Left kidney (tissue), 2 donors: ENCODE data around the gene KCNN3. TPM values are rescaled to one million over a fixed set of nuclear protein-coding genes. Genes with fewer than 3 reads are reported as not detected.
A peak's percentile ranks its signal among the peaks of the same experiment; 100 is the strongest.

Experiments
- DNase-seq: peaks from one replicate; pipeline ENCODE4 v3.0.0-alpha.2; 2013
- polyA plus RNA-seq: library from polyadenylated mRNA; unstranded; fragments of 120-200 nt; gene quantifications from one replicate; pipeline ENCODE4 v1.2.1, GENCODE V29; 2013; ENCODE audit not compliant: insufficient read length

Gene KCNN3
- polyA plus RNA-seq, 1 donor, result 2.3 TPM

DNA sequence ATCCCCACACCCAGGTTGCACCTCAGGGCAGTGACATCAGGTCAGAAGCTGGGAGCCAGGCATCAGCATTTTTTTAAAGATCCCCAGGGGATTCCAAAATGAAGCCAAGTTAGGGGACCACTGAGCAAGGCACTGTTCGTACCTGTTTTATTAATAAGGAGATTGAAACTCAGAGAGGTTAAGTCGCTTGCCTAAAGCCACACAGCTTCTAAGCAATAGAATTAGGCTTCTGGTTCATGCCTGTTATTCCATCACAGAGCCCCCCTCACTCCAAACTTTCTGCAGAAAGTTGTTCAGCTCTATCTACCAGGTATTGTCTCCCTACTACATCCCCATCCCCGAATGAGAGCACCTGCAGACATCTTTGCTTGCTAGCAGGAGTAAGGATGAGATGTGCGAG lies 28.7 kb downstream of the KCNN3 start:
- no peak for DNase-seq

DNA sequence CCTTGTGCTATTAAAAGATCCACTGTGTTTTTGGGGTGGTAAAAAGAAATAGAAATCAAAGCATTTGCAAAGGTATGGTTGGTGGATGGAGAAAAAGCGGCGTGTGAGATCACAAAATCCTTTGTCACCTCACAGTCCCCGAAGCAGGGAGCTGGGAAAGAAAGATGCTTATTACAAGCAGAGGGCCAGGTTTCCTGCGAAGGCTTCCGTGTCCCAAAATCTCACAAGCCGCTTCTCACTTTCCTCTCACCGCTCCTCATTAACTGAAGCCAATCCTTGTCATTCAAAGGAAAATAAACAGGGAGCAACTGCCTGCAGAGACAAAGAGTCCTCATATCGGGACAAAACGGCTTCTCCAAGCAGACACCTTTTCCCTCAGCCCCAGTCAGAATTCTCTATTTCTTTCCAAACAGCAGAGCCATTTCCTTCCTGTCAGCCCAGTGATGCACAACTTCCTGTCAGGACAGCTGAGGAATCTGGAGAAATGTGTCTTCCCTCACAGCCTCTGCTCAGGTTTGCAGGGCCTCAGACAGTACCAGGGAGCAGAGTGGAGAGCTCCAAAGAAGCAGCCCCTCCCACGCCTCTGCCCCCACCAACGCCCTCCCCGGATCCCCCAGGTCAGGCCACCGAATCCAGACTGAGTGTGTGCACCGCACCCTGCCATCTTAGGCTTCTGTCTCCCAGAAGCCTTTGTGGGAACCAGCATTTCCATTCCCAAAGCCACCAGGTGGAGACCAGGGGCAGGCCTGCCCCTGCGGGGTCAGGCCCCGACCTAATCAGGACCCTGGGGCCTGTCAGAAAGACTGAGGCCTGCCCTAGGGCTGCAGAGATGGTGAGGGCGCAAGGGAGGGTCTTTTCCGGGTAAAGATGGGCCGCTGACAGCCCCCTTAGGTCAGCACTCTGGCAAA lies 29.6 kb downstream of the KCNN3 start:
- peak; percentile 58 for DNase-seq

DNA sequence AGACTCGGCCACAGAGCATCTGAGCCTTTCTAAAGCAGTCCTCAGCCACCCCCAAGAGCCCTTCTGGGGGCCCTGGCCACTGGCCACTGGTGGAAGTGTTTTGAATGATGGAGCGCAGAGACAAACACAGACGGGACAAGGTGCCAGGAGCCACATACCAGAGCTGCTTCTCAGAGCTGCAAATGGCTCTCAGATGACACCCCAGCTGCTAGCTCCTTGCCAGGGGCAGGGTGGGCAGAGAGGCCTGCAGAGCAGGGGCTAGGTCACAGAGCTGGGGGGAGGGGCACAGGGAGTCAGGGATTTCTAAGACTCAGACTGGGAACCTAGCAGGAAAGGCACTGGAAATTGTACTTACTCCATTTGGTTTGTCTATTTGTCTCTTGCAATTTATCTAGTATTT lies 30.4 kb downstream of the KCNN3 start:
- DNase-seq, result no peak

- no peak for DNase-seq
These were observed 31.1 kb downstream of the KCNN3 start for GRCh38 chr1:154838988-154839387.

DNA sequence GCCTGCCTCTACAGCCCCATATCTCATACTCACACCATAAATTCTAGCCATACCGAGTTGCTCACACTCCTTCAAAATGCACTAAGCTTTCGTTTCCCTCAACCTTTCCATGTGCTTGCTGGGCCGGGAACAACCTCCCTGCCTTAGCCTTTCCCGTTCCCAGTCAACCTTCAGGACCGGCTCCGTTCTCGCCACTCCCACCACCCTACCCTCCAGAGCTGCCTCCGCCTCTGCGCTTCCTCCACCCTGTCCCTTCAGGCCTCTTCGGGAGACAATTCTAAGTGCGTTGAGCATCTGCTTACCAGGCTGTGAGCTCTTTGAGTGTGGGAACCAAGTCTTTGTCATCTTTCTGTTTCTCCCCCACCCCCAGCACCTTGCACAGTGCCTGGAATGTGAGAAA lies 31.6 kb downstream of the KCNN3 start:
- DNase-seq, result no peak

- DNase-seq, result peak; percentile 65
These were observed 32.4 kb downstream of the KCNN3 start for GRCh38 chr1:154837672-154838171.

- DNase-seq, result no peak
These were observed 32.9 kb downstream of the KCNN3 start for GRCh38 chr1:154837034-154837671.

- no peak for DNase-seq
These were observed 34.4 kb downstream of the KCNN3 start for GRCh38 chr1:154835531-154836324.

GRCh38 chr1:154833841-154834240 lies 36.2 kb downstream of the KCNN3 start:
- no peak for DNase-seq

DNA sequence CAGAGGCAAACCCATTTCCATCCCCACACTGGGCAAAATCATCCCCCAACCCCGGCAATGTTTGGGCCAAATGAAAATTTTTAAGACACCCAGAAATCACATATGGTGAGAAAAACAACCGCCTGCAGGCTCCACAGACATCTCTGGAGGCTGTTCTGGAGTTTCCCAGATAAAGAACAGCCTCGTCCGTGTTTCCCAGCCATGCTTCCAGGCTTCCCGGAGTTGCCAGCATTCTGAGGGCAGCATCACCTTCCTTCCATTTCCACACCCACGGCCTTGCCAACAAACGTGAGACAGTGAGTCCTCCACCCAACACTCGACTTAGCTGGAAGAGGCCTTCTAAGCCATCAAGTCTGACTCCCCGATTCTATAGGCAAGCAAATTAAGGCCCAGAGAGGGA lies 36.9 kb downstream of the KCNN3 start:
- DNase-seq, result no peak

GRCh38 chr1:154832384-154832783 lies 37.7 kb downstream of the KCNN3 start:
- no peak for DNase-seq

DNA sequence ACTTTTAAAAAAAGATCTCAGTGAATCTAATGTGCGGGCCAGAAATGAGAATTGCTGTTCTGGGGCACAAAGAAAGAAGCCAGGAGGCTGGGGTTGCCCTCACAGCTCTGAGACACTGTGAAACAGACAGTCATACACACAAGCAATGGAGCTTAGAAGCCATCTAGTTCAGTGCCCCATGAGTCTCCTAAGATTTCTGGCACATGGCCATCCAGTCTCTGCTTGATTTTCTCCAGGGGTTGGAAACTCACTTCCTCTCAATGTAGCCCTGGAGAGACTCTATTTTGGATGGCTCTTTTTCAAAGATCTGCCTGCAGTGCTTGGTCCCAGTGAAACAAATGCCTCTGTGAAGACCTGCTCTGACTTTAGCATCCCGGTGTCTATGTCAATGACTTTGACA lies 38.6 kb downstream of the KCNN3 start:
- DNase-seq, result no peak

DNA sequence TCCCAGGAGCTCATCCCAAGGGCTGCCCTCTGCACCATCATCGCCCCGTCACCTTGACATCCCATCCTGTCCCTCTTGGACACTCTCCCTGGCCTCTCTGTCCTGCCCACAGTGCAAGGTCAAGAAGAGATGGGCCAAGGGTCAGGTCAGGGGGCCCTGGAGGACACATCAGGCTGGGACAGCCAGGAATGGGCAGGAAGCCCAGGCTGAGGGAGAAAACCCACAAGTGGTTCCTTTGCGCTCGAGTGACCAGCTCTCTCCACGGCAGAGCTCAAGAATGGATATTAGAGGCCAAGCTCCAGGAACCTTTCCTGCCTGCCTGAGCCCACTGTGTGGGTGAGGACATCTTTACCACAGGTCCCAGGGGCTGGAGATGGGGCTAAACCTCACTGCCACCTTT lies 41.0 kb downstream of the KCNN3 start:
- no peak for DNase-seq

DNA sequence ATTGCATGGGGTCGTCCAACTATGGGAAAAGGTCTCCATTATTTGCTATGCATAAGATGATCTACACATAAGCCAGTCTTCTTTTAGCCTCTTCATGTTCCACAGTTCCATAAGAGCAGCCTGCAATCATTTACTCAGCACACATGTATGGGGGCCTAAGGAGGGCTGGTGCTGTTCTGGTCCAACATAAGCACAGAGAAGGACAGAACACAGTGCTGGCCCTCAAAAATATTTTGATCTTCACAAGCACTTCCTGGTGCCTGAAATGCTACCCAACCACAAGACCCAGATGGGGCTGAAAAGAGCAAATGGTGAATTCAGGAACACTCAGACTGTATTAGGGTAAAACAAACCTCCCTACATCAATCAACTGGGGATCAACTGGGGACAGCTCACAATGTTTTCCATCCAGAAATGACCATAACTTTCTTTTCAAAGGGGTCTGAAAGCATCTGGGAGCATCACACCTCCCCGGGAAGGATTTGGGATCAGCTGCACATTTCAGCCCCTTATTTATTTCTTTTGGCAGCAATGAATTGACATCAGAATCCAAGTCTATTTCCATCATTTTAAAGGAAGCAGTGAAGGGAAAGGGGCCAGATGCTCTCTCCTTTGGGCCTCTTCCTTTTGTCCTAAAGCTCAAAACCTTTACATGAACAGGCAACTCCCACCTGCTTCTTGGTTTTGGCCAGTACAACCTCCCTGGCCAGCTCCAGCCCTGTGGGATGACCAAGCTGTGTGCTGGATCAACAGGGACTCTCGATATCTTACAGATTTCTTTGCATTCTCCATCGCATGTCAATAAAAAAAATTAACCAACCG lies 45.7 kb downstream of the KCNN3 start:
- no peak for DNase-seq

GRCh38 chr1:154822717-154823116 lies 47.4 kb downstream of the KCNN3 start:
- DNase-seq, result no peak

DNA sequence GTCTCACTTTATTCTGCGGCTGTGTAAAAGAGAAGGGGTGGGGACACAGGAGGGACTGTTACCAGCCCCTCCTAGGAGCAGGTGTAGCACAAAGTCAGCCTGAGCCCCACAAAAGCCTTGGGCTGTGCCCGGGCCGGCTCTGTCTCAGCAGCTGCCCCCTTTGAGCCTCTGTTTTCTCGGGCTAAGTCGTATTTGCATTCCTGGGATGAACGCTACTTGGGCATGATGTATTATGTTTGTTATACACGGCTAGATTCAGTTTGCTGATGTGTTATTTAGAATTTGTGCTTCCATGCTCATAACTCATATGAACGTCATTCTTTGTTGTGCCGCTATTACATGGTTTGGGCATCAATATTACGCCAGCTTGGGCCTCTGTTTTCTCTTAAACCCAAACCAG lies 47.8 kb downstream of the KCNN3 start:
- no peak for DNase-seq

- DNase-seq, result no peak
These were observed 49.0 kb downstream of the KCNN3 start for GRCh38 chr1:154821083-154821482.

- DNase-seq, result no peak
These were observed 49.4 kb downstream of the KCNN3 start for GRCh38 chr1:154820646-154821045.

GRCh38 chr1:154819628-154820590 lies 50.2 kb downstream of the KCNN3 start:
- DNase-seq, result no peak

DNA sequence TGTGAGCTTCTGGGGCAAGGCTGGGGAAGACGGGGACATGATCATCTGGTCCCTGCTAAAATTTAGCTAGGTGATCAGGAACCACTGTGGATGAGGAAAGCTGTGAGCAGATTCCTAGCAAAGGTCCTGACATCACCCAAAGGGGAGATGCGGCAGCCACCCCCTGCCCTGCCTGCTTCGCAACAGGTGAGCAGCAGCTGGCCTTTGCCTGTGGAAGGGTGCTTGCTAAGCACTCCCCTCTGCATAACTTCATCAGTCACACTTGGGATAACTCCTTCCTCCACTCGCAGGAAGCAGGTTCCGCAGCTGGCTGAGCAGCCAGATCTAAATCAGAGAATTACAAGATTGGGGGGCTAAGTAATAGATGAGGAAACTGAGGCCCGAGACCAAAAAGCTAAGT lies 51.2 kb downstream of the KCNN3 start:
- DNase-seq, result no peak

- no peak for DNase-seq
These were observed 53.1 kb downstream of the KCNN3 start for GRCh38 chr1:154816937-154817336.
